SJSA1 (cell line): ENCODE measurements around the gene IMMP1L. TPM values are rescaled to one million over a fixed set of nuclear protein-coding genes. Genes with fewer than 3 reads are reported as not detected.
"Not testable (repeated sequence)": the region's sequence is repeated elsewhere in the genome, so short reads cannot be mapped to it uniquely, and the experiment has no call there.

Experiments used
- DNase-seq, 2 experiments: peaks; one replicate each; pipeline ENCODE4 v3.0.0-alpha.2; 2015 to 2020; ENCODE audit warnings: low spot score in 2 of 2, low read depth in 1 of 2
- H3K27ac ChIP-seq: fragments of 250-450 bp; sonication (Bioruptor Pico); 2 replicates; pipeline ENCODE4 v1.5.1; 2020; ENCODE audit warnings: mild to moderate bottlenecking, moderate library complexity
- H3K27me3 ChIP-seq: fragments of 250-450 bp; sonication (Bioruptor Pico); replicated peaks from 2 replicates; pipeline ENCODE4 v1.5.1; 2020; ENCODE audit warnings: mild to moderate bottlenecking, moderate library complexity
- H3K36me3 ChIP-seq: fragments of 250-450 bp; sonication (Bioruptor Pico); 2 replicates; pipeline ENCODE4 v1.5.1; 2020; ENCODE audit warnings: mild to moderate bottlenecking
- H3K4me1 ChIP-seq: fragments of 250-450 bp; sonication (Bioruptor Pico); replicated peaks from 2 replicates; pipeline ENCODE4 v1.6.1; 2021; ENCODE audit warnings: mild to moderate bottlenecking
- H3K4me3 ChIP-seq: fragments of 250-450 bp; sonication (Bioruptor Pico); 2 replicates; pipeline ENCODE4 v1.5.1; 2020; ENCODE audit warnings: mild to moderate bottlenecking
- H3K9me3 ChIP-seq: fragments of 250-450 bp; sonication (Bioruptor Pico); replicated peaks from 2 replicates; pipeline ENCODE4 v1.5.1; 2020; ENCODE audit warnings: mild to moderate bottlenecking
- total RNA-seq: library from RNA; depleted of rRNA; stranded (reverse); fragments of >200 nt; shearing (Covaris generic); gene quantifications from 2 replicates; pipeline ENCODE4 v1.2.3, GENCODE V29; 2014

IMMP1L gene
- total RNA-seq, 1 experiment from 2014 or later = 50.9 TPM

GRCh38 chr11:31493762-31494161 lies 15.7 kb downstream of the IMMP1L start:
- H3K36me3 ChIP-seq = peaks cover 18% of the 10 kb centered on the region

DNA sequence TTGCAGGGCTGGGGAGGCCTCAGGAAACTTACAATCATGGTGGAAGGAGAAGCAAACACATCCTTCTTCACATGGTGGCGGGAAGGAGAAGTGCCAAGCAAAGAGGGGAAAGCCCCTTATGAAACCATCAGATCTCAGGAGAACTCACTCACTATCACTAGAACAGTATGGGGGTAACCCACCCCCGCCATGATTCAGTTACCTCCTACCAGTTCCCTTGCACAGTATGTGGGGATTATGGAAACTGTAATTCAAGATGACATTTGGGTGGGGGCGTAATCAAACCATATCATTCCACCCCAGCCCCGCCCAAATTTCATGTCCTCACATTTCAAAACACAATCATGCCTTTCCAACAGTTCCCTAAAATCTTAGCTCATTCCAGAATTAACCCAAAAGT lies 16.2 kb downstream of the IMMP1L start:
- no peak overlapping the region for H3K4me3 ChIP-seq
- no peak for DNase-seq
- no peak overlapping the region for H3K27ac ChIP-seq
- H3K36me3 ChIP-seq = peaks cover 18% of the 10 kb centered on the region
- no peaks in the 10 kb centered on the region for H3K4me1 ChIP-seq
- H3K27me3 ChIP-seq = no peaks in the 10 kb centered on the region
- H3K9me3 ChIP-seq = no peaks in the 10 kb centered on the region

More at GRCh38 chr11:31493762-31494161, 15.7 kb downstream of the IMMP1L start:
- not testable (repeated sequence) for H3K4me3 ChIP-seq, H3K4me1 ChIP-seq, H3K27ac ChIP-seq, H3K27me3 ChIP-seq, DNase-seq, H3K9me3 ChIP-seq

GRCh38 chr11:31492320-31492913 lies 17.0 kb downstream of the IMMP1L start:
- DNase-seq = no peak
- H3K9me3 ChIP-seq = no peaks in the 10 kb centered on the region
- H3K4me3 ChIP-seq = no peak overlapping the region
- H3K4me1 ChIP-seq = no peaks in the 10 kb centered on the region
- H3K27me3 ChIP-seq = no peaks in the 10 kb centered on the region
- no peak overlapping the region for H3K27ac ChIP-seq
- peaks cover 18% of the 10 kb centered on the region for H3K36me3 ChIP-seq

DNA sequence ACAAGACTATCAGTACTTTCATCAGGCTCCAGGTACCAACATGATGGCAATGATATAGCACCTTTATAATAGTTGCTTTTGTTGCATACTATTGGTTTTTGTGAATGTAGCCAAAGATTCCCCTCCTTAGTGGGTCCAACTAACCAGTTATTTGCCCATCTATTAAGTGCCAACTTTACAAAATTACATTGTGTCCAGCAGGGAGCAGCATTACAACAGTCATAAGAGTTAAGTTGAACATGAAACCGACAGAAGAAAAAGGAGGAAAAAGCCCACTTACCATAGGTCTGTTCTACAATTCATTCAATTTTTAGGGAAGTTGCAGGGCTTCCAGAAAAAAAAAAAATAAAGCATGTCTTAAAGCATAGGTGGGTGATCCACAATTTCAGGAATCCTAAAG lies 21.6 kb downstream of the IMMP1L start:
- no peaks in the 10 kb centered on the region for H3K4me1 ChIP-seq
- H3K27ac ChIP-seq = no peak overlapping the region
- H3K27me3 ChIP-seq = no peaks in the 10 kb centered on the region
- H3K36me3 ChIP-seq = peaks cover under 1% of the 10 kb centered on the region
- H3K9me3 ChIP-seq = no peaks in the 10 kb centered on the region
- peak in 1 of 2 experiments; percentile 24 for DNase-seq
- H3K4me3 ChIP-seq = no peak overlapping the region

GRCh38 chr11:31484497-31484896 lies 24.9 kb downstream of the IMMP1L start:
- no peaks in the 10 kb centered on the region for H3K27me3 ChIP-seq
- H3K36me3 ChIP-seq = no peaks in the 10 kb centered on the region
- H3K4me1 ChIP-seq = no peaks in the 10 kb centered on the region

GRCh38 chr11:31480930-31481329 lies 28.5 kb downstream of the IMMP1L start:
- no peak overlapping the region for H3K27ac ChIP-seq
- H3K36me3 ChIP-seq = no peaks in the 10 kb centered on the region
- no peaks in the 10 kb centered on the region for H3K4me1 ChIP-seq
- H3K9me3 ChIP-seq = no peaks in the 10 kb centered on the region
- no peaks in the 10 kb centered on the region for H3K27me3 ChIP-seq
- no peak overlapping the region for H3K4me3 ChIP-seq
- no peak for DNase-seq

More at GRCh38 chr11:31484497-31484896, 24.9 kb downstream of the IMMP1L start:
- no peaks in the 10 kb centered on the region for H3K9me3 ChIP-seq
- no peak for DNase-seq
- no peak overlapping the region for H3K27ac ChIP-seq
- no peak overlapping the region for H3K4me3 ChIP-seq

DNA sequence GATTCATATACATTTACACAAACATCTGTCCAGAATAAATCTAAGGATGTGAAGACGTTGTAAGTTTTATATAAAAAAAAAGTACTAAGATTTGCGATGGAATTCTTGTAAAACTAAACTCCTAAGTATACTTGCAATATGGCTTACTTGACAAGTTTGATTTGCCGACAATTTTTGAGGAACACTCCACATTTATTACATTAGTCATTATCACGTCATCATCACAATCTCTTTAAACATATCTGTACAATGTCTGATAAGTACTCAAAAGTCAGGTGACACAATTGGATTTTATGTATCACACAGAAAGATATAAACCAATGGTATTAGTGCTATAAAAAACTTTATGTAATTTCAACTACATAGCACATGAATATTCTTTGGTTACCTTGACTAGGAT lies 30.4 kb downstream of the IMMP1L start:
- H3K9me3 ChIP-seq = no peaks in the 10 kb centered on the region
- H3K36me3 ChIP-seq = no peaks in the 10 kb centered on the region
- no peak overlapping the region for H3K27ac ChIP-seq
- H3K4me3 ChIP-seq = no peak overlapping the region
- no peak for DNase-seq
- no peaks in the 10 kb centered on the region for H3K4me1 ChIP-seq
- H3K27me3 ChIP-seq = no peaks in the 10 kb centered on the region

- H3K27ac ChIP-seq = no peak overlapping the region
- DNase-seq = no peak
- H3K36me3 ChIP-seq = no peaks in the 10 kb centered on the region
- no peaks in the 10 kb centered on the region for H3K9me3 ChIP-seq
- H3K4me3 ChIP-seq = no peak overlapping the region
- no peaks in the 10 kb centered on the region for H3K4me1 ChIP-seq
- no peaks in the 10 kb centered on the region for H3K27me3 ChIP-seq
Measured at GRCh38 chr11:31478223-31478590, 31.2 kb downstream of the IMMP1L start.

DNA sequence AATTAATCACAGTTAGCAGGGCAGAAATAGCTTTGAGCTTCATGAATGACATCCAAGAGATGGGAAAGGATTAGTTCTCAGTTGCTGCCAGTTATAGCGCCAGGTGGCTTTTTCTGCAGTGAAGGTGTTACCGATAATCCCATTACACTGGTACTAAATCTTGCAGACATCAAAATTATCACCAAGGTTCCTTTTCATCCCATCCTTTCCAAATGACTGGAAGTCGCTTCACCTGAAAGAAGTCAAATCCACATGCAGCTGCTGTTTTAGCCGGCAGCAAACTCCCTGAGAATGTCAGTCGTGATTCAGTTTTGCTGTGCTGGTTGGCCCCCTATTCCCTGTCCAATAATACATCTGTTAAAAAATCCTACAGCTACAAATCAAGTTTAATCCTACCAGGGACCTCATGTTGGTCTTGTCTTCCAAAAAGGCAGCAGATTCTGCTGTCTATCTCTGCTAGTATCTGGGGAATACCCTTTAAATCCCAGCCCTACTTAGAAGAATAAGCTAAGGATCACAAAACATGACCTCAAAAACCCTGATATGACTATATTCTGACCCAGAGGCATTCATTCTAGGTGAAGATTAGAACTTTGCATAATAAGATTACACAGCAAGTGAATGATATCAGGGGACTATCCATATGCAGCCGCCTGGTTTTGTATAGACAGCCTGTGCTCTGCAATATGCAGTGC lies 31.7 kb downstream of the IMMP1L start:
- no peaks in the 10 kb centered on the region for H3K27me3 ChIP-seq
- H3K27ac ChIP-seq = no peak overlapping the region
- no peak overlapping the region for H3K4me3 ChIP-seq

DNA sequence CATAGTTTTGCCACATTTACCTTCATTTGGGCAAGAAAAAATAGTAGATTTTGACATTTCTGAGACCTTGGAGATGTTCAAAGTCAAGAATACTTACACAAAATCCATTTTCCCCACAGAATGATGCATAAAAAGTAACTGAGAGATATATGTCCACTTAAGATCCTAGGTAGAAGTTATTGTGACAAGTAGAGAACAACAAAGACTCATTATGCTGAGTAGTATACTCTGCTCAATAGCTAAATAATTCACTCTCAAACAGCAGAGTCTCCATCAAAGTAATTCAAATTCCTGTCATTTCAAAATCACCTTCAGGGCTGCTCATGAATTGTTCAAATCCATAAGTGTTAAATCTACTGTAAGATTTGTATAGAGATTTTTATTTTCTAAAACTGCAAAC lies 35.3 kb downstream of the IMMP1L start:
- no peaks in the 10 kb centered on the region for H3K9me3 ChIP-seq
- H3K27me3 ChIP-seq = no peaks in the 10 kb centered on the region
- no peak overlapping the region for H3K27ac ChIP-seq
- DNase-seq = no peak
- H3K4me1 ChIP-seq = no peaks in the 10 kb centered on the region
- H3K36me3 ChIP-seq = no peaks in the 10 kb centered on the region
- no peak overlapping the region for H3K4me3 ChIP-seq

More for the DNA sequence above, 31.7 kb downstream of the IMMP1L start:
- DNase-seq = no peak
- Histone ChIP-seq H3K9me3 (no peaks in the 10 kb centered on the region), H3K4me1 (no peaks in the 10 kb centered on the region), H3K36me3 (no peaks in the 10 kb centered on the region)

DNA sequence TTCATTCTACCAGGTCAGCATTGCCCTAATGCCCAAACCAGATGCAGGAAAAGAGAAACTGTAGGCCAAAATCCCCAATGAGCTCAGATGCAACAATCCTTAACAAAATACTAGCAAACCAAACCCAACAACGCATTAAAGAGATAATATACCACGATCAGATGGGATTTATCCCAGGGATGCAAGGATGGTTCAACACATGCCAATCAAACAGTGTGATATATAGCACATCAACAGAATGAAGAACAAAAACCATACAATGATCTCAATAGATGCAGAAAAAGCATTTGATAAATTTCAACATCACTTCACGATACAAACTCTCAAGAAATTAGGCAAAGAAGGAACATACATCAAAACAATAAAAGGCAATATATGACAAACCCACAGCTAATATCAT lies 45.0 kb downstream of the IMMP1L start:
- H3K9me3 ChIP-seq = no peaks in the 10 kb centered on the region
- no peaks in the 10 kb centered on the region for H3K36me3 ChIP-seq
- H3K4me3 ChIP-seq = no peak overlapping the region
- no peaks in the 10 kb centered on the region for H3K27me3 ChIP-seq
- no peaks in the 10 kb centered on the region for H3K4me1 ChIP-seq
- no peak for DNase-seq
- no peak overlapping the region for H3K27ac ChIP-seq

DNA sequence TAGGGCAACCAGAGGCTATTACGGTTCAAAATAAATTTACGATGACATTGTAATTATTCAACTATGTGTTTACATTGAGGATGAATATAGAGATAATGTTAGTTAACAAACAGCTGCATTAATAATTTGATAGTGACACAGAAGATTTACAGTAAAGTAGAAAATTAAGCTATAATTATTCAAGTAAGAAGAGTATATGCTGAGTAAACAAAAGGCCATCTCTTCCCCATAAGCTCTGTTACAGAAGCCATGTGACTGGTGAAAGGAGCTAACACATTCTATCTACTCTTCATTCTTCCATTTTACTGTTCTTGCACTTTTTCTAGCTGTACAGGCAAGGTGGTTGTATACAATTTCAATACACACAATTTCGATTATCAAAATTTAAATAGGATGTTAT lies 54.2 kb downstream of the IMMP1L start:
- H3K27me3 ChIP-seq = no peaks in the 10 kb centered on the region
- H3K4me3 ChIP-seq = no peak overlapping the region
- H3K36me3 ChIP-seq = no peaks in the 10 kb centered on the region
- H3K27ac ChIP-seq = no peak overlapping the region
- H3K4me1 ChIP-seq = no peaks in the 10 kb centered on the region
- no peaks in the 10 kb centered on the region for H3K9me3 ChIP-seq
- DNase-seq = no peak

DNA sequence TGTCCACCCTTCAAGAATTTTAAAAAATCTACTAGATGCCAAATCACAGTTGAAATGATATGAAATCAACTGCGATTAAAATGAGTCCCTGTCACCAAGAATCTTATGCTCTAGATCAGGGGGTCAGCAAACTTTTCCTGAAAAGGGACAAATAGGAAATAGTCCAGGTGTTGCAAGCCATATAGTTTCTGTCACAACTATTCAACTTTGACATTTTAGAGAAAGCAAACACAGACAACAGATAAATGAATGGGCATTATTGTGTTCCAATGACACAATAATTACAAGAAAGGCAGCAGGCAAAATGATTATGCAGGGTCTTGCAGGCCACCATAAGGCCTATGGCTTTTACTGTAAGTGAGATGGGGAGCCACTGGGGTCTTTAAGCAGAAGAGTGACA lies 58.6 kb downstream of the IMMP1L start:
- Histone ChIP-seq H3K36me3 (no peaks in the 10 kb centered on the region), H3K9me3 (no peaks in the 10 kb centered on the region), H3K27ac (no peak overlapping the region), H3K4me1 (no peaks in the 10 kb centered on the region), H3K27me3 (no peaks in the 10 kb centered on the region), H3K4me3 (no peak overlapping the region)
- no peak for DNase-seq

DNA sequence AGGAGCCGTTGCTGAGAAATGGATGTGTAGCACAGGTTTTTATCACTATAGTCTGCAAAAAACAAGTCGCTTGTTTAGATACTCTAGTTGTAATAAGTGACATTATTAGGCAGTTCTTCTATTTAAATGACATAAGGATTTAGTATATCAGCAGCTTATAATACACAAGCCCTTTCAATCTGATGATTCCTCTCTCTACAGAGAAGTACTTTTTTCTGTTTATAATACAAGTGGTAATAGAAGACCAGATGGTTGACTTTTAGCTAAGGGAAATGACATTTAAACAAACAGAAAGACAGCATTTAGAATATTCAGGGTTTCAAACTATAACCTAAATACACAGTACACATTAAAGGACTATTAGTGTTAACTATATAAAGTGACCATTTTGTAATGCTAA lies 60.4 kb downstream of the IMMP1L start:
- H3K27me3 ChIP-seq = no peaks in the 10 kb centered on the region
- H3K36me3 ChIP-seq = no peaks in the 10 kb centered on the region
- no peak overlapping the region for H3K27ac ChIP-seq
- DNase-seq = no peak
- no peaks in the 10 kb centered on the region for H3K9me3 ChIP-seq
- H3K4me3 ChIP-seq = no peak overlapping the region
- no peaks in the 10 kb centered on the region for H3K4me1 ChIP-seq

DNA sequence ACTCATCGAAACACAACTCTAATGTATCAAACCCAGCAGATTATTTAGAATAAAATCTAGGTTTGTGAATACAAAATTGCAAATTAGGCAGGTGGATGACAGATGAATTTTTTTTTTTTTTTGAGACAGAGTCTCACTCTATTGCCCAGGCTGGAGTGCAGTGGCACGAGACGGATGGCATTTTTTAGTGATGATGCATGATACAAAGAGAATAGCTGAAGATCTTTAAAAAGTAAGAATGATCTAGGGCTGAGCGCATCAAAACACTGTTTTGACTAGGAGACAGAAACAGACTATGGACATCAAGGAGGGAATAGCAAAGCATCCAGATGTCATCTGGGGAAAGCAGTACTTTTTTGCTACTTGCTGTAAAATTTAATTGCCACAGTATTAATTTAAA lies 63.8 kb downstream of the IMMP1L start:
- no peak for DNase-seq
- no peak overlapping the region for H3K27ac ChIP-seq
- H3K36me3 ChIP-seq = no peaks in the 10 kb centered on the region
- H3K4me3 ChIP-seq = no peak overlapping the region
- no peaks in the 10 kb centered on the region for H3K27me3 ChIP-seq
- H3K4me1 ChIP-seq = no peaks in the 10 kb centered on the region
- H3K9me3 ChIP-seq = no peaks in the 10 kb centered on the region
